ENCODE data around the gene BMPR1A. TPM values are rescaled to one million over a fixed set of nuclear protein-coding genes. Genes with fewer than 3 reads are reported as not detected.

Gene BMPR1A
- polyA plus RNA-seq, 1 experiment = 21.4 TPM

DNA sequence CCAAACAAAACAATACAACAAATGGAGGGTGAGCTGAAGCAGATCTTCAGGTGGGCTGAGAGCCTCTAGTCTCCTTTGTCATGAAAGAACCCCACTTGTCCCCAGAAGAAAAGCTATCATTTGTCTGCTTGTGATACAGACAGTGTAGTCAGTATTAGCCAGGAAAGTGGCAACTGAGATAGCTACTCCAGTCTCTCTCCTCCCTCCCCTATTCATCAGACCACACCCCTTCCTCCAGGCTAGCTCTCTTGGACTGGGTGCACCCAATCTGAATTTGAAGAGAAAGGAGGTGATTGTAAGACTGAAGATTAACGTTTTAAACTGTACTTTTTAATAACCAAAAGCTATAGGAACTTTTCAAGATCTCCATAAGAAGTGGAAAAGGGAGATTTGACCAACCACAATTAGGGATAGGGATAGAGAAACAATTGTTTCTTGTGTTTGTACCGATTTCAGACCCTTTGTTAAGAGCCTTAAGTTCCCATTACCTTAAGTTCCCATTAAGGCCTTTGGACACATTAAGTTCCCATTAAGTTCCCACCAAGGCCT lies 14.1 kb downstream of the BMPR1A start:
- H3K27me3 ChIP-seq (ENCODE audit: control insufficient read depth, insufficient read depth, low read length) = no peaks in the 10 kb centered on the region
- DNase-seq (ENCODE audit: low read depth) = no peak
- H3K4me3 ChIP-seq (ENCODE audit: low read depth, low read length) = no peak overlapping the region
- TF ChIP-seq, protein P1, sequence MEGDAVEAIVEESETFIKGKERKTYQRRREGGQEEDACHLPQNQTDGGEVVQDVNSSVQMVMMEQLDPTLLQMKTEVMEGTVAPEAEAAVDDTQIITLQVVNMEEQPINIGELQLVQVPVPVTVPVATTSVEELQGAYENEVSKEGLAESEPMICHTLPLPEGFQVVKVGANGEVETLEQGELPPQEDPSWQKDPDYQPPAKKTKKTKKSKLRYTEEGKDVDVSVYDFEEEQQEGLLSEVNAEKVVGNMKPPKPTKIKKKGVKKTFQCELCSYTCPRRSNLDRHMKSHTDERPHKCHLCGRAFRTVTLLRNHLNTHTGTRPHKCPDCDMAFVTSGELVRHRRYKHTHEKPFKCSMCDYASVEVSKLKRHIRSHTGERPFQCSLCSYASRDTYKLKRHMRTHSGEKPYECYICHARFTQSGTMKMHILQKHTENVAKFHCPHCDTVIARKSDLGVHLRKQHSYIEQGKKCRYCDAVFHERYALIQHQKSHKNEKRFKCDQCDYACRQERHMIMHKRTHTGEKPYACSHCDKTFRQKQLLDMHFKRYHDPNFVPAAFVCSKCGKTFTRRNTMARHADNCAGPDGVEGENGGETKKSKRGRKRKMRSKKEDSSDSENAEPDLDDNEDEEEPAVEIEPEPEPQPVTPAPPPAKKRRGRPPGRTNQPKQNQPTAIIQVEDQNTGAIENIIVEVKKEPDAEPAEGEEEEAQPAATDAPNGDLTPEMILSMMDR (IDR thresholded peaks at IDR 0.05; ENCODE audit: insufficient read depth, low read depth, low read length) = no peak
- H3K36me3 ChIP-seq (ENCODE audit: control insufficient read depth, insufficient read depth, low read length) = no peaks in the 10 kb centered on the region
- CTCF ChIA-PET = interaction anchor here (0.7 to 2.6 kb wide), 3 partner anchors 9 to 129 kb away, joined by 3 to 9 read pairs (median 3); no protein-coding TSS in a partner anchor
- POLR2A ChIA-PET = interaction anchor here (0.6 kb wide), 1 partner anchor 9 kb away, joined by 3 read pairs; no protein-coding TSS in a partner anchor

DNA sequence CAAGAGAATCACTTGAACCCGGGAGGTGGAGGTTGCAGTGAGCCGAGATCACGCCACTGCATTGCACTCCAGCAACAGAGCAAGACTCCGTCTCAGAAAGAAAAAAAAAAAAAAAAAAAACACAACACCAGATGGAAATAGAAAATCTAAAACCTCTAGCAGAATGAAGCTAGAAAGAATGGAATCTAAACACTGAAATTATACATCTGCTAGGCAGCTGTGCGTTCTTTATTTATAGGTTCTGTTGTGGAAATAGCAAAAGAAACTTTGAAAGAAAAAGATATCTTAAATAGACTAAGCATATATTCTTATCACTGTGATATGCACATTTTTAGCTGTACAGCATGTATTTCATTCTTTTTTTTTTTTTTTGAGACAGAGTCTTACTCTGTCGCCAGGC lies 17.1 kb downstream of the BMPR1A start:
- DNase-seq (ENCODE audit: low read depth) = no peak
- TF ChIP-seq, protein P1 (IDR thresholded peaks at IDR 0.05; ENCODE audit: insufficient read depth, low read depth, low read length) = no peak
- no peak overlapping the region for H3K4me3 ChIP-seq (ENCODE audit: low read depth, low read length)
- H3K36me3 ChIP-seq (ENCODE audit: control insufficient read depth, insufficient read depth, low read length) = no peaks in the 10 kb centered on the region
- no peaks in the 10 kb centered on the region for H3K27me3 ChIP-seq (ENCODE audit: control insufficient read depth, insufficient read depth, low read length)
- ChIA-PET CTCF (interaction anchor here (2.0 kb wide), 1 partner anchor 126 kb away, joined by 5 read pairs; no protein-coding TSS in a partner anchor), POLR2A (interaction anchor here (0.6 to 0.7 kb wide), 5 partner anchors 13 to 527 kb away, joined by 3 to 22 read pairs (median 10); no protein-coding TSS in a partner anchor)

DNA sequence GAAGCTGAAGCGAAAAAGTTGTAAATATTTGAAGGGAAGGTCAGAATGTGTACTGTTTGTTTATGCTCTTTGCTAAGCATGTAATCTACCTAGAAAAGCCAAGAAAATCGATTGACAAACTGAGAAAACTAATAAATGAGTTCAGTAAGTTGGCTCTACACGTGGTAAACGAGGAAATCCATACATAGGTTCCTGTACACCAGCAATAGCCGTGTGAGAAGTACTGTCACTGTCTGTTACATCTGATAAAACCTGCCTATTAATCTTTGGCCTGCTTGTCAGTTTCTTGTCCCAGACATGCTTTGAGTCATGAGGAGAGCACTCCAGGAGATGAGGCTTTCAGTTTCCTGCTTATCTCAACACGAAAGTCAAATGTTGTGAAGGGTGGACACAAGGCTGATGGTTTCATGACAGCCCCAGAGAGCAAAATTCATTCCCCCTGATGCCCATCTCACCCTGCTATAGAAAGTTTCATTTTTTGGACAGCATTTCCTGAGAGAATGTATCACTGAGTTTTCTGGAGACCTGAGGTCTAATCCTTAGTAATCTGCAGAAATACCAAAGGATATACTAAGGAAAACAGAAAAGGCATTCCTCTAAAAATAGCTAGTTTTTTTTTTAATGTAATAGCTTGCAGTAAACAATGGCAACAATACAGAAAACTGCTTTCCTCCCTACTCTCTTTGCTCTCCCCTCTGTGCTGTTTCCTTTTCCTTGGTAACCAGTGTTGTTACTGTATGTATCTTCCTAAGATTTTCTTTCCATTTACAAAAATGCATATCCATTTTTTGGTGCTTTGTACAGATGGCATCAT lies 18.8 kb downstream of the BMPR1A start:
- Histone ChIP-seq H3K4me3 (ENCODE audit: low read depth, low read length) (no peak overlapping the region), H3K36me3 (ENCODE audit: control insufficient read depth, insufficient read depth, low read length) (no peaks in the 10 kb centered on the region), H3K27me3 (ENCODE audit: control insufficient read depth, insufficient read depth, low read length) (no peaks in the 10 kb centered on the region)
- DNase-seq (ENCODE audit: low read depth) = no peak
- ChIA-PET CTCF (interaction anchor here (0.7 kb wide), 2 partner anchors 29 to 123 kb away, joined by 3 to 5 read pairs; no protein-coding TSS in a partner anchor), POLR2A (no interaction called here)
- TF ChIP-seq, protein P1 (IDR thresholded peaks at IDR 0.05; ENCODE audit: insufficient read depth, low read depth, low read length) = no peak

DNA sequence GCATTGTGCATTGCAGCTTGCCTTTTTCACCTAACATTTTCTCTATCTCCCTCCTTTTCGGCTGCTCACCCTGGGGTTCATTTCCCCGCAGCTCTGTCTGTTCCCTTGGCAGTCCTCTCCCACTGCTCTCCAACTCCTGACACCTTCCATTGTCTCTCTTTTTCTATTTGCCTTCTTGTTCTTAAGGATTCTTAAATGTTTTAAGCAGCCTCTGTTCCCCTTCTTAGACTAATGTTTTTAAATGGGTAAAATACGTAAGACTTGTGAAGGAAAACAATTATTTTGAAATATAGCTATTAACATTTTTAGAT lies 19.4 kb downstream of the BMPR1A start:
- no peaks in the 10 kb centered on the region for H3K27me3 ChIP-seq (ENCODE audit: control insufficient read depth, insufficient read depth, low read length)
- ChIA-PET CTCF (no interaction called here), POLR2A (no interaction called here)
- no peak overlapping the region for H3K4me3 ChIP-seq (ENCODE audit: low read depth, low read length)
- no peaks in the 10 kb centered on the region for H3K36me3 ChIP-seq (ENCODE audit: control insufficient read depth, insufficient read depth, low read length)
- TF ChIP-seq, protein P1 (IDR thresholded peaks at IDR 0.05; ENCODE audit: insufficient read depth, low read depth, low read length) = no peak
- no peak for DNase-seq (ENCODE audit: low read depth)

DNA sequence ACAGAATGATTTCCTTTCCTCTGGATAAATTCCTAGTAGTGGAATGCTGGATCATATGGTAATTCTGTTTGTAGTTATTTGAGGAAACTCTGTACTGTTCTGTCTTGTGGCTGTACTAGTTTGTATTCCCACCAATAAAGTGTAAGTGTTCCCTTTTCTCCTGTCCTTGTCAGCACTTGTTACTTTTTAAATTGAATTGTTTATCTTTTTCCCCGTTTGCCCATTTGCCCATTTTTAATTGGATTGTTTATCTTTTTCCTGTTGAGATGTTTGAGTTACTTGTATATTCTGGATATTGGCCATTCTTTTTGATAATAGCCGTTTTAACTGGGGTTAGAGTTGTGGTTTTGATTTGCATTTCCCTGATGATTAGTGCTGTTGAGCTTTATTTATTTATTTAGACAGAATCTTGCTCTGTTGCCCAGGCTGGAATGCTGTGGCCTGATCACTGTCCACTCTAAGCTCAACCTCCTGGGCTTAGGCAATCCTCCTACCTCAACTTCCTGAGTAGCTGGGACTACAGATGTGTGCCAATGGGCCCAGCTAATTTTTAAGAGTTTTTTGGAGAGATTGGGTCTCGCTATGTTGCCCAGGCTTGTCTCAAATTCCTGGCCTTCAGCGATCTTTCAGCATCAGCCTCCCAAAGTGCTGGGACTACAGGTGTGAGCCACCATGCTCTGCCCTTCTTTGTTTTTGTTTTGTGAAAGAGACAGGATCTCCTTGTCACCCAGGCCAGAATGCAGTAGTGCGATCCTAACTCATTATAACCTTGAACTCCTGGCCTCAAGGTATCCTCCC lies 23.0 kb downstream of the BMPR1A start:
- TF ChIP-seq, protein P1 (IDR thresholded peaks at IDR 0.05; ENCODE audit: insufficient read depth, low read depth, low read length) = no peak
- CTCF ChIA-PET = interaction anchor here (0.8 to 1.4 kb wide), 3 partner anchors 9 to 86 kb away, joined by 3 read pairs; no protein-coding TSS in a partner anchor
- H3K27me3 ChIP-seq (ENCODE audit: control insufficient read depth, insufficient read depth, low read length) = no peaks in the 10 kb centered on the region
- no peak for DNase-seq (ENCODE audit: low read depth)
- no peak overlapping the region for H3K4me3 ChIP-seq (ENCODE audit: low read depth, low read length)
- H3K36me3 ChIP-seq (ENCODE audit: control insufficient read depth, insufficient read depth, low read length) = no peaks in the 10 kb centered on the region
- POLR2A ChIA-PET = no interaction called here
